Muscle layer of colon (tissue), 2 donors: Measurements from ENCODE around the gene CDK2AP2.
"Not testable (repeated sequence)": the region's sequence is repeated elsewhere in the genome, so short reads cannot be mapped to it uniquely, and the experiment has no call there.

Experiments used
- H3K27ac ChIP-seq: one replicate; pipeline ENCODE4 v1.7.0; 2013; ENCODE audit warnings: low read depth, mild to moderate bottlenecking, low read length, moderate library complexity
- H3K27me3 ChIP-seq, 2 donors: one replicate each; pipeline ENCODE4 v1.7.0; 2013; ENCODE audit warnings: low read length in 2 of 2, mild to moderate bottlenecking in 2 of 2; ENCODE audit not compliant: insufficient read depth in 2 of 2, control insufficient read depth in 1 of 2
- H3K36me3 ChIP-seq: one replicate; pipeline ENCODE4 v1.7.0; 2013; ENCODE audit warnings: mild to moderate bottlenecking, low read length; ENCODE audit not compliant: insufficient read depth
- H3K4me1 ChIP-seq: one replicate; pipeline ENCODE4 v1.7.0; 2013; ENCODE audit warnings: mild to moderate bottlenecking, low read length; ENCODE audit not compliant: insufficient read depth
- H3K4me3 ChIP-seq, 2 donors: one replicate each; pipeline ENCODE4 v1.7.0; 2013; ENCODE audit warnings: low read length in 2 of 2, low read depth in 1 of 2, mild to moderate bottlenecking in 1 of 2, moderate library complexity in 1 of 2
- H3K9ac ChIP-seq: one replicate; pipeline ENCODE4 v1.7.0; 2013; ENCODE audit warnings: low read length
- H3K9me3 ChIP-seq: one replicate; pipeline ENCODE4 v1.7.0; 2013; ENCODE audit warnings: mild to moderate bottlenecking, low read length
- donor health status: abdominal sarcoma.
- donor health status: Adenocarcinoma of cecum.

CDK2AP2 gene

GRCh38 chr11:67482275-67482826 lies 25.6 kb downstream of the CDK2AP2 start:
- peaks cover 21% of the 10 kb centered on the region for H3K4me1 ChIP-seq
- H3K4me3 ChIP-seq = peak overlapping the region; percentile 30 to 71
- H3K27ac ChIP-seq = peak overlapping the region; percentile 71
- H3K27me3 ChIP-seq = no peaks in the 10 kb centered on the region
- no peaks in the 10 kb centered on the region for H3K36me3 ChIP-seq
- H3K9me3 ChIP-seq = no peaks in the 10 kb centered on the region
- no peak overlapping the region for H3K9ac ChIP-seq

- H3K4me3 ChIP-seq, H3K27ac ChIP-seq, H3K36me3 ChIP-seq, H3K9ac ChIP-seq, H3K4me1 ChIP-seq, H3K27me3 ChIP-seq, H3K9me3 ChIP-seq: not testable (repeated sequence)
These were observed 30.5 kb downstream of the CDK2AP2 start for GRCh38 chr11:67477344-67478050.

DNA sequence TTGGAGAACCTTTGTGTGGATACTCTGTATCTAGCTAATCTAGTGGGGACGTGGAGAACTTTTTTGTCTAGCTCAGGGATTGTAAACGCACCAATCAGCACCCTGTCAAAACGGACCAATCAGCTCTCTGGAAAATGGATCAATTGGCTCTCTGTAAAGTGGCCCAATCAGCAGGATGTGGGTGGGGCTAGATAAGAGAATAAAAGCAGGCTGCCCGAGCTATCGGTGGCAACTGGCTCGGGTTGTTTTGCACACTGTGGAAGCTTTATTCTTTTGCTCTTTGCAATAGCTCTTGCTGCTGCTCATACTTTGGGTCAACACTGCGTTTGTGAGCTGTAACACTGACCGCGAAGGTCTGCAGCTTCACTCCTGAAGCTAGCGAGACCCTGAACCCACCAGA lies 31.3 kb downstream of the CDK2AP2 start:
- not testable (repeated sequence) for H3K36me3 ChIP-seq, H3K27me3 ChIP-seq, H3K27ac ChIP-seq, H3K9ac ChIP-seq, H3K9me3 ChIP-seq, H3K4me1 ChIP-seq, H3K4me3 ChIP-seq

GRCh38 chr11:67472882-67473281 lies 35.1 kb downstream of the CDK2AP2 start:
- H3K27me3 ChIP-seq = no peaks in the 10 kb centered on the region
- H3K4me1 ChIP-seq = peaks cover 6% of the 10 kb centered on the region
- no peaks in the 10 kb centered on the region for H3K9me3 ChIP-seq
- H3K36me3 ChIP-seq = no peaks in the 10 kb centered on the region
- no peak overlapping the region for H3K27ac ChIP-seq
- H3K9ac ChIP-seq = no peak overlapping the region
- H3K4me3 ChIP-seq = no peak overlapping the region

- Histone ChIP-seq H3K4me3 (no peak overlapping the region), H3K9me3 (no peaks in the 10 kb centered on the region), H3K27ac (no peak overlapping the region), H3K36me3 (no peaks in the 10 kb centered on the region), H3K4me1 (peaks cover 20% of the 10 kb centered on the region), H3K27me3 (no peaks in the 10 kb centered on the region), H3K9ac (no peak overlapping the region)
These were observed 37.5 kb downstream of the CDK2AP2 start for GRCh38 chr11:67470337-67471002.

DNA sequence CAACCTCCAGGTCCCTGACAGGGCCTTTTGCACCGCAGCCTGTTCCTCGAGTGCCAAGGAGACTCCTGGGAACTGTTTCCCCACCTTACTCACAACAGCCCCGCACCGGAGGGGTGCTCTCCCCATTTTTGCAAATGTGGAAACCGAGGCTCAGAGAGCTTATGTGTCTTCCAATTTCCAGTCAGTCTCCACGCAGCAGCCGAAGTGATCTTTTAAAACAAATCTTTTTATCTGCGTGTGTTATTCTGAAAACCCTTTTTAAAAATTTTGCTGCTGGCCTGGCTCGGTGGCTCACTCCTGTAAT lies 38.5 kb downstream of the CDK2AP2 start:
- no peaks in the 10 kb centered on the region for H3K9me3 ChIP-seq
- H3K27me3 ChIP-seq = no peaks in the 10 kb centered on the region
- peak overlapping the region; percentile 57 to 84 for H3K4me3 ChIP-seq
- H3K4me1 ChIP-seq = peaks cover 25% of the 10 kb centered on the region
- peak overlapping the region; percentile 37 for H3K9ac ChIP-seq
- H3K36me3 ChIP-seq = no peaks in the 10 kb centered on the region
- peak overlapping the region; percentile 93 for H3K27ac ChIP-seq

GRCh38 chr11:67468759-67469507 lies 39.0 kb downstream of the CDK2AP2 start, which contains the start of gene TMEM134:
TSS of gene TMEM134 (minus strand) at chr11:67469251. CDS start at chr11:67469192, 59 bp downstream.
- peak within 1 kb of the TSS; percentile 68 for H3K9ac ChIP-seq
- H3K27me3 ChIP-seq = no peaks in the 10 kb centered on the region
- no peaks in the 10 kb centered on the region for H3K36me3 ChIP-seq
- H3K27ac ChIP-seq = peak within 1 kb of the TSS; percentile 99
- H3K4me3 ChIP-seq = peak within 1 kb of the TSS; percentile 68 to 85
- H3K4me1 ChIP-seq = peaks cover 29% of the 10 kb centered on the region
- H3K9me3 ChIP-seq = no peaks in the 10 kb centered on the region

GRCh38 chr11:67468456-67468758 lies 39.6 kb downstream of the CDK2AP2 start:
- Histone ChIP-seq H3K36me3 (no peaks in the 10 kb centered on the region), H3K4me3 (peak overlapping the region; percentile 68 to 85), H3K9me3 (no peaks in the 10 kb centered on the region), H3K9ac (peak overlapping the region; percentile 68), H3K27ac (peak overlapping the region; percentile 99), H3K4me1 (peaks cover 33% of the 10 kb centered on the region), H3K27me3 (no peaks in the 10 kb centered on the region)

- peak overlapping the region; percentile 68 for H3K9ac ChIP-seq
- H3K27ac ChIP-seq = peak overlapping the region; percentile 99
- H3K4me3 ChIP-seq = peak overlapping the region; percentile 68 to 85
- no peaks in the 10 kb centered on the region for H3K27me3 ChIP-seq
- H3K4me1 ChIP-seq = peaks cover 33% of the 10 kb centered on the region
- no peaks in the 10 kb centered on the region for H3K9me3 ChIP-seq
- no peaks in the 10 kb centered on the region for H3K36me3 ChIP-seq
These were observed 39.9 kb downstream of the CDK2AP2 start for GRCh38 chr11:67468056-67468455.

GRCh38 chr11:67466962-67467771 lies 40.8 kb downstream of the CDK2AP2 start:
- H3K27ac ChIP-seq = no peak overlapping the region
- no peaks in the 10 kb centered on the region for H3K27me3 ChIP-seq
- no peaks in the 10 kb centered on the region for H3K9me3 ChIP-seq
- H3K4me1 ChIP-seq = peaks cover 33% of the 10 kb centered on the region
- H3K36me3 ChIP-seq = no peaks in the 10 kb centered on the region
- H3K4me3 ChIP-seq = no peak overlapping the region
- H3K9ac ChIP-seq = no peak overlapping the region

DNA sequence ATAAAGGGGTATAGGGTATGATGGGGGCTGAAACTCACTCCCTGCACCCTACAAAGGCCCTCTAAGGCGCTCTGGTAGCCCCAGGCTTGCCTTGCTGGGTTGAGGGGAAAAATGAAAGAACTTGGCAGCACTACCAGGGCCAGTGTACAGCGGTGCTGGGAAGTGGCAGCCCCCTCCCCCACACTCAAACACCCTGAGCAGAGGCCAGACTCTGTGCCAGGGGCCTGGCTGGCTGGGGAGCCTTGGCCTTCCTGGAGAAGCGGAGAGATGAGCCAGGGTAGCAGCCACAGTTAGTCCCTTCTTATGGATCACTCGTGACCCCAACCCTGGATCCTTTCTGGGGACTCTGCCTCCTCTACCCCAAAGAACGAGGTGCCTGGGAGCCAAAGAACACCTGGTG lies 41.6 kb downstream of the CDK2AP2 start:
- Histone ChIP-seq H3K36me3 (no peaks in the 10 kb centered on the region), H3K4me3 (no peak overlapping the region), H3K9ac (no peak overlapping the region), H3K4me1 (peaks cover 33% of the 10 kb centered on the region), H3K27ac (no peak overlapping the region), H3K27me3 (no peaks in the 10 kb centered on the region), H3K9me3 (no peaks in the 10 kb centered on the region)
